GM23338 (cell line): ENCODE data around the gene SNCA. TPM values are rescaled to one million over a fixed set of nuclear protein-coding genes. Genes with fewer than 3 reads are reported as not detected.

Source experiments
- ATAC-seq: fragments of 200-7000 bp; cut with Tn5 transposase; 3 replicates; pipeline ENCODE4 v1.9.1; 2020
- DNase-seq: peaks from one replicate; pipeline ENCODE4 v3.0.0-alpha.2; 2015; ENCODE audit warnings: low spot score
- H2AFZ ChIP-seq: fragments of 200-600 bp; sonication (generic); 2 replicates; pipeline ENCODE4 v1.8.0; 2016; ENCODE audit warnings: antibody characterized with exemption, mild to moderate bottlenecking, moderate library complexity
- H3F3A ChIP-seq: fragments of 200-600 bp; sonication (generic); replicated peaks from 2 replicates; pipeline ENCODE4 v1.8.0; 2017; ENCODE audit warnings: antibody characterized with exemption, mixed run types, low read depth
- H3K27ac ChIP-seq: fragments of 200-600 bp; sonication (generic); 2 replicates; pipeline ENCODE4 v1.6.1; 2016; ENCODE audit warnings: low read depth
- H3K27me3 ChIP-seq: fragments of 200-600 bp; sonication (generic); 2 replicates; pipeline ENCODE4 v1.8.0; 2016; ENCODE audit warnings: mild to moderate bottlenecking, mixed run types, moderate library complexity; ENCODE audit not compliant: insufficient read depth
- H3K36me3 ChIP-seq: fragments of 200-600 bp; sonication (generic); 2 replicates; pipeline ENCODE4 v1.8.0; 2016; ENCODE audit warnings: mild to moderate bottlenecking; ENCODE audit not compliant: insufficient read depth
- H3K4me1 ChIP-seq: fragments of 200-600 bp; sonication (generic); 2 replicates; pipeline ENCODE4 v1.8.0; 2016; ENCODE audit warnings: mild to moderate bottlenecking, moderate library complexity; ENCODE audit not compliant: insufficient read depth
- H3K4me2 ChIP-seq: fragments of 200-600 bp; sonication (generic); 2 replicates; pipeline ENCODE4 v1.7.1; 2017; ENCODE audit warnings: mixed run types
- H3K4me3 ChIP-seq: fragments of 200-600 bp; sonication (generic); 2 replicates; pipeline ENCODE4 v1.6.1; 2016; ENCODE audit warnings: mixed run types
- H3K79me2 ChIP-seq: fragments of 200-600 bp; sonication (generic); replicated peaks from 2 replicates; pipeline ENCODE4 v1.8.0; 2017; ENCODE audit warnings: mild to moderate bottlenecking; ENCODE audit not compliant: insufficient read depth
- H3K9me2 ChIP-seq: fragments of 200-600 bp; sonication (generic); 2 replicates; pipeline ENCODE4 v1.8.0; 2017; ENCODE audit not compliant: insufficient read depth
- H4K20me1 ChIP-seq: fragments of 200-600 bp; sonication (generic); replicated peaks from 2 replicates; pipeline ENCODE4 v1.8.0; 2017; ENCODE audit warnings: mild to moderate bottlenecking; ENCODE audit not compliant: insufficient read depth
- H3K27ac Mint-ChIP-seq: 2 replicates; pipeline ENCODE4 v1.8.0; 2020; ENCODE audit warnings: inconsistent platforms, mild to moderate bottlenecking, moderate library complexity, mixed read lengths
- H3K27me3 Mint-ChIP-seq: 3 replicates; pipeline ENCODE4 v1.8.0; 2022; ENCODE audit warnings: low read depth, mild to moderate bottlenecking, moderate library complexity, mixed read lengths, inconsistent platforms; ENCODE audit not compliant: insufficient read depth, poor library complexity
- H3K36me3 Mint-ChIP-seq: 3 replicates; pipeline ENCODE4 v1.8.0; 2021; ENCODE audit warnings: low read depth, mild to moderate bottlenecking, inconsistent platforms, moderate library complexity, mixed read lengths
- H3K4me1 Mint-ChIP-seq: 3 replicates; pipeline ENCODE4 v1.8.0; 2020; ENCODE audit warnings: mild to moderate bottlenecking, inconsistent platforms, mixed read lengths
- H3K4me3 Mint-ChIP-seq: 3 replicates; pipeline ENCODE4 v1.8.0; 2021; ENCODE audit warnings: moderate library complexity, mild to moderate bottlenecking, inconsistent platforms, mixed read lengths
- H3K9me3 Mint-ChIP-seq: 3 replicates; pipeline ENCODE4 v1.8.0; 2020; ENCODE audit warnings: moderate library complexity, mild to moderate bottlenecking, inconsistent platforms, mixed read lengths
- CREB1 ChIP-seq: fragments of 250-450 bp; sonication (Bioruptor Pico); IDR thresholded peaks from 2 replicates; pipeline ENCODE4 v1.5.0; 2020; ENCODE audit warnings: low read depth, mild to moderate bottlenecking, moderate library complexity
- NANOG ChIP-seq: IDR thresholded peaks from 2 replicates; pipeline ENCODE4 v1.6.1; 2016; ENCODE audit warnings: antibody characterized with exemption, borderline replicate concordance
- polyA plus RNA-seq: library from polyadenylated mRNA; unstranded; fragments of >200 nt; fragmentation: Nextera tagmentation; extraction: Ambion mirVana; gene quantifications from 2 replicates; pipeline ENCODE4 v1.2.1, GENCODE V29; 2016
- total RNA-seq: library from RNA; depleted of rRNA; stranded (reverse); fragments of >200 nt; shearing (Covaris generic); gene quantifications from 2 replicates; pipeline ENCODE4 v1.2.3, GENCODE V29; 2014
- TF ChIP-seq, protein P1 (sequence below): fragments of 250-450 bp; sonication (Bioruptor Pico); IDR thresholded peaks from 2 replicates; pipeline ENCODE4 v1.5.0; 2020; ENCODE audit warnings: mild to moderate bottlenecking, moderate library complexity
- TF ChIP-seq, protein P2 (sequence below): IDR thresholded peaks from one replicate; pipeline ENCODE4 v1.6.1; 2018; ENCODE audit warnings: antibody characterized with exemption; ENCODE audit not compliant: unreplicated experiment
- TF ChIP-seq, protein P3 (sequence below), 2 experiments: fragments of 200-600 bp in 1 of 2; sonication (generic) in 1 of 2; conservative IDR thresholded peaks; 2 replicates each; pipeline versions ENCODE4 v1.5.1 to v1.6.1; 2016 to 2017; ENCODE audit warnings: antibody characterized with exemption in 2 of 2, low read depth in 2 of 2, mild to moderate bottlenecking in 2 of 2, moderate library complexity in 1 of 2
- TF ChIP-seq, protein P4 (sequence below): IDR thresholded peaks from 2 replicates; pipeline ENCODE4 v1.6.1; 2016; ENCODE audit warnings: antibody characterized with exemption

The SNCA gene
- total and polyA plus RNA-seq, 2 experiments from 2014 or later = 15.6 to 31.1 TPM

DNA sequence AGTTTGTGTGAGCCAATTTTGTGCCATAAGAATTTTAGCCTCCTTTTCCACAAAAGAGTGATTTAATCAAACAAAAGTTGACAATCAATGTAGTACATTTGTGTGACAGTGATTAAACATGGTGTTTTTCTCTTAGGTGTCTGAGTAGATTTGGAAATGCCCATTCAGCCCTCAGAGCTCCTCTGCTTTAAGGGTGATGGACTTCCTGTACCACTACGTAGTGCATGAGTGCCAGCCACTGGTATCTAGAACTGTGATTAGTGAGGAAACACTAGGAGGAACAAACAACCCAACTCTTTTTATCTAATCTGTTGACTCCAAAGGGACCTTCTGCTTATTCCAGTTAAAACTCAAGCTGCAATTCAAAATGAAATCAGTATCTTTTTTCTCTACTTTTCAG lies 151.7 kb downstream of the SNCA start:
- no peak overlapping the region for H3K27ac Mint-ChIP-seq
- no peak for ATAC-seq
- H3K4me3 Mint-ChIP-seq = no peak overlapping the region

More for the DNA sequence above, 151.7 kb downstream of the SNCA start:
- no peaks in the 10 kb centered on the region for H4K20me1 ChIP-seq
- no peak overlapping the region for H3K4me2 ChIP-seq
- no peaks in the 10 kb centered on the region for H3K27me3 Mint-ChIP-seq
- TF ChIP-seq, protein P1, sequence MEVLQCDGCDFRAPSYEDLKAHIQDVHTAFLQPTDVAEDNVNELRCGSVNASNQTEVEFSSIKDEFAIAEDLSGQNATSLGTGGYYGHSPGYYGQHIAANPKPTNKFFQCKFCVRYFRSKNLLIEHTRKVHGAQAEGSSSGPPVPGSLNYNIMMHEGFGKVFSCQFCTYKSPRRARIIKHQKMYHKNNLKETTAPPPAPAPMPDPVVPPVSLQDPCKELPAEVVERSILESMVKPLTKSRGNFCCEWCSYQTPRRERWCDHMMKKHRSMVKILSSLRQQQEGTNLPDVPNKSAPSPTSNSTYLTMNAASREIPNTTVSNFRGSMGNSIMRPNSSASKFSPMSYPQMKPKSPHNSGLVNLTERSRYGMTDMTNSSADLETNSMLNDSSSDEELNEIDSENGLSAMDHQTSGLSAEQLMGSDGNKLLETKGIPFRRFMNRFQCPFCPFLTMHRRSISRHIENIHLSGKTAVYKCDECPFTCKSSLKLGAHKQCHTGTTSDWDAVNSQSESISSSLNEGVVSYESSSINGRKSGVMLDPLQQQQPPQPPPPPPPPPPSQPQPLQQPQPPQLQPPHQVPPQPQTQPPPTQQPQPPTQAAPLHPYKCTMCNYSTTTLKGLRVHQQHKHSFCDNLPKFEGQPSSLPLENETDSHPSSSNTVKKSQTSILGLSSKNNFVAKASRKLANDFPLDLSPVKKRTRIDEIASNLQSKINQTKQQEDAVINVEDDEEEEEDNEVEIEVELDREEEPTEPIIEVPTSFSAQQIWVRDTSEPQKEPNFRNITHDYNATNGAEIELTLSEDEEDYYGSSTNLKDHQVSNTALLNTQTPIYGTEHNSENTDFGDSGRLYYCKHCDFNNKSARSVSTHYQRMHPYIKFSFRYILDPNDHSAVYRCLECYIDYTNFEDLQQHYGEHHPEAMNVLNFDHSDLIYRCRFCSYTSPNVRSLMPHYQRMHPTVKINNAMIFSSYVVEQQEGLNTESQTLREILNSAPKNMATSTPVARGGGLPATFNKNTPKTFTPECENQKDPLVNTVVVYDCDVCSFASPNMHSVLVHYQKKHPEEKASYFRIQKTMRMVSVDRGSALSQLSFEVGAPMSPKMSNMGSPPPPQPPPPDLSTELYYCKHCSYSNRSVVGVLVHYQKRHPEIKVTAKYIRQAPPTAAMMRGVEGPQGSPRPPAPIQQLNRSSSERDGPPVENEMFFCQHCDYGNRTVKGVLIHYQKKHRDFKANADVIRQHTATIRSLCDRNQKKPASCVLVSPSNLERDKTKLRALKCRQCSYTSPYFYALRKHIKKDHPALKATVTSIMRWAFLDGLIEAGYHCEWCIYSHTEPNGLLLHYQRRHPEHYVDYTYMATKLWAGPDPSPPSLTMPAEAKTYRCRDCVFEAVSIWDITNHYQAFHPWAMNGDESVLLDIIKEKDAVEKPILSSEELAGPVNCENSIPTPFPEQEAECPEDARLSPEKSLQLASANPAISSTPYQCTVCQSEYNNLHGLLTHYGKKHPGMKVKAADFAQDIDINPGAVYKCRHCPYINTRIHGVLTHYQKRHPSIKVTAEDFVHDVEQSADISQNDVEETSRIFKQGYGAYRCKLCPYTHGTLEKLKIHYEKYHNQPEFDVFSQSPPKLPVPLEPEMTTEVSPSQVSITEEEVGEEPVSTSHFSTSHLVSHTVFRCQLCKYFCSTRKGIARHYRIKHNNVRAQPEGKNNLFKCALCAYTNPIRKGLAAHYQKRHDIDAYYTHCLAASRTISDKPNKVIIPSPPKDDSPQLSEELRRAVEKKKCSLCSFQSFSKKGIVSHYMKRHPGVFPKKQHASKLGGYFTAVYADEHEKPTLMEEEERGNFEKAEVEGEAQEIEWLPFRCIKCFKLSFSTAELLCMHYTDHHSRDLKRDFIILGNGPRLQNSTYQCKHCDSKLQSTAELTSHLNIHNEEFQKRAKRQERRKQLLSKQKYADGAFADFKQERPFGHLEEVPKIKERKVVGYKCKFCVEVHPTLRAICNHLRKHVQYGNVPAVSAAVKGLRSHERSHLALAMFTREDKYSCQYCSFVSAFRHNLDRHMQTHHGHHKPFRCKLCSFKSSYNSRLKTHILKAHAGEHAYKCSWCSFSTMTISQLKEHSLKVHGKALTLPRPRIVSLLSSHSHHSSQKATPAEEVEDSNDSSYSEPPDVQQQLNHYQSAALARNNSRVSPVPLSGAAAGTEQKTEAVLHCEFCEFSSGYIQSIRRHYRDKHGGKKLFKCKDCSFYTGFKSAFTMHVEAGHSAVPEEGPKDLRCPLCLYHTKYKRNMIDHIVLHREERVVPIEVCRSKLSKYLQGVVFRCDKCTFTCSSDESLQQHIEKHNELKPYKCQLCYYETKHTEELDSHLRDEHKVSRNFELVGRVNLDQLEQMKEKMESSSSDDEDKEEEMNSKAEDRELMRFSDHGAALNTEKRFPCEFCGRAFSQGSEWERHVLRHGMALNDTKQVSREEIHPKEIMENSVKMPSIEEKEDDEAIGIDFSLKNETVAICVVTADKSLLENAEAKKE = no peak
- TF ChIP-seq NANOG = no peak
- TF ChIP-seq CREB1 (CRISPR knock-in tag) = no peak
- TF ChIP-seq, protein P2, sequence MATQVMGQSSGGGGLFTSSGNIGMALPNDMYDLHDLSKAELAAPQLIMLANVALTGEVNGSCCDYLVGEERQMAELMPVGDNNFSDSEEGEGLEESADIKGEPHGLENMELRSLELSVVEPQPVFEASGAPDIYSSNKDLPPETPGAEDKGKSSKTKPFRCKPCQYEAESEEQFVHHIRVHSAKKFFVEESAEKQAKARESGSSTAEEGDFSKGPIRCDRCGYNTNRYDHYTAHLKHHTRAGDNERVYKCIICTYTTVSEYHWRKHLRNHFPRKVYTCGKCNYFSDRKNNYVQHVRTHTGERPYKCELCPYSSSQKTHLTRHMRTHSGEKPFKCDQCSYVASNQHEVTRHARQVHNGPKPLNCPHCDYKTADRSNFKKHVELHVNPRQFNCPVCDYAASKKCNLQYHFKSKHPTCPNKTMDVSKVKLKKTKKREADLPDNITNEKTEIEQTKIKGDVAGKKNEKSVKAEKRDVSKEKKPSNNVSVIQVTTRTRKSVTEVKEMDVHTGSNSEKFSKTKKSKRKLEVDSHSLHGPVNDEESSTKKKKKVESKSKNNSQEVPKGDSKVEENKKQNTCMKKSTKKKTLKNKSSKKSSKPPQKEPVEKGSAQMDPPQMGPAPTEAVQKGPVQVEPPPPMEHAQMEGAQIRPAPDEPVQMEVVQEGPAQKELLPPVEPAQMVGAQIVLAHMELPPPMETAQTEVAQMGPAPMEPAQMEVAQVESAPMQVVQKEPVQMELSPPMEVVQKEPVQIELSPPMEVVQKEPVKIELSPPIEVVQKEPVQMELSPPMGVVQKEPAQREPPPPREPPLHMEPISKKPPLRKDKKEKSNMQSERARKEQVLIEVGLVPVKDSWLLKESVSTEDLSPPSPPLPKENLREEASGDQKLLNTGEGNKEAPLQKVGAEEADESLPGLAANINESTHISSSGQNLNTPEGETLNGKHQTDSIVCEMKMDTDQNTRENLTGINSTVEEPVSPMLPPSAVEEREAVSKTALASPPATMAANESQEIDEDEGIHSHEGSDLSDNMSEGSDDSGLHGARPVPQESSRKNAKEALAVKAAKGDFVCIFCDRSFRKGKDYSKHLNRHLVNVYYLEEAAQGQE = no peak
- TF ChIP-seq, protein P3, sequence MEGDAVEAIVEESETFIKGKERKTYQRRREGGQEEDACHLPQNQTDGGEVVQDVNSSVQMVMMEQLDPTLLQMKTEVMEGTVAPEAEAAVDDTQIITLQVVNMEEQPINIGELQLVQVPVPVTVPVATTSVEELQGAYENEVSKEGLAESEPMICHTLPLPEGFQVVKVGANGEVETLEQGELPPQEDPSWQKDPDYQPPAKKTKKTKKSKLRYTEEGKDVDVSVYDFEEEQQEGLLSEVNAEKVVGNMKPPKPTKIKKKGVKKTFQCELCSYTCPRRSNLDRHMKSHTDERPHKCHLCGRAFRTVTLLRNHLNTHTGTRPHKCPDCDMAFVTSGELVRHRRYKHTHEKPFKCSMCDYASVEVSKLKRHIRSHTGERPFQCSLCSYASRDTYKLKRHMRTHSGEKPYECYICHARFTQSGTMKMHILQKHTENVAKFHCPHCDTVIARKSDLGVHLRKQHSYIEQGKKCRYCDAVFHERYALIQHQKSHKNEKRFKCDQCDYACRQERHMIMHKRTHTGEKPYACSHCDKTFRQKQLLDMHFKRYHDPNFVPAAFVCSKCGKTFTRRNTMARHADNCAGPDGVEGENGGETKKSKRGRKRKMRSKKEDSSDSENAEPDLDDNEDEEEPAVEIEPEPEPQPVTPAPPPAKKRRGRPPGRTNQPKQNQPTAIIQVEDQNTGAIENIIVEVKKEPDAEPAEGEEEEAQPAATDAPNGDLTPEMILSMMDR (conservative IDR thresholded peaks at IDR 0.05; ENCODE audit: low read depth in 2 of 2) = no peak
- TF ChIP-seq, protein P4, sequence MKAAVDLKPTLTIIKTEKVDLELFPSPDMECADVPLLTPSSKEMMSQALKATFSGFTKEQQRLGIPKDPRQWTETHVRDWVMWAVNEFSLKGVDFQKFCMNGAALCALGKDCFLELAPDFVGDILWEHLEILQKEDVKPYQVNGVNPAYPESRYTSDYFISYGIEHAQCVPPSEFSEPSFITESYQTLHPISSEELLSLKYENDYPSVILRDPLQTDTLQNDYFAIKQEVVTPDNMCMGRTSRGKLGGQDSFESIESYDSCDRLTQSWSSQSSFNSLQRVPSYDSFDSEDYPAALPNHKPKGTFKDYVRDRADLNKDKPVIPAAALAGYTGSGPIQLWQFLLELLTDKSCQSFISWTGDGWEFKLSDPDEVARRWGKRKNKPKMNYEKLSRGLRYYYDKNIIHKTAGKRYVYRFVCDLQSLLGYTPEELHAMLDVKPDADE = no peak
- H3K4me1 Mint-ChIP-seq = peaks cover 14% of the 10 kb centered on the region; the same call in 2 of the 3 replicates
- H3F3A ChIP-seq = no peaks in the 10 kb centered on the region
- no peaks in the 10 kb centered on the region; the same call in 1 of the 2 replicates for H3K4me1 ChIP-seq
- no peaks in the 10 kb centered on the region for H3K27me3 ChIP-seq
- H2AFZ ChIP-seq = no peak overlapping the region
- H3K79me2 ChIP-seq = peaks cover 42% of the 10 kb centered on the region
- no peak overlapping the region for H3K4me3 ChIP-seq
- H3K36me3 ChIP-seq = peaks cover 17% of the 10 kb centered on the region; the same call in 1 of the 2 replicates
- no peak overlapping the region for H3K27ac ChIP-seq
- DNase-seq = no peak
- H3K9me3 Mint-ChIP-seq = peaks cover 11% of the 10 kb centered on the region; the same call in 2 of the 3 replicates
- no peaks in the 10 kb centered on the region for H3K9me2 ChIP-seq
- peaks cover 51% of the 10 kb centered on the region for H3K36me3 Mint-ChIP-seq
